K562 (cell line): ENCODE results near the gene VAT1L. TPM values are rescaled to one million over a fixed set of nuclear protein-coding genes. Genes with fewer than 3 reads are reported as not detected.

ENCODE experiments used
- E2F3 ChIP-seq: fragments of 250-450 bp; sonication (Bioruptor Pico); IDR thresholded peaks from 2 replicates; pipeline ENCODE4 v1.4.0; 2020; ENCODE audit warnings: mild to moderate bottlenecking
- E4F1 ChIP-seq: fragments of 250-450 bp; sonication (Bioruptor Pico); IDR thresholded peaks from 2 replicates; pipeline ENCODE4 v1.5.0; 2021; ENCODE audit warnings: mild to moderate bottlenecking, borderline replicate concordance
- NCOA6 ChIP-seq: fragments of 450-650 bp; IDR thresholded peaks from 2 replicates; pipeline ENCODE4 v1.6.1; 2017; ENCODE audit warnings: mild to moderate bottlenecking
- POLR2AphosphoS2 ChIP-seq: IDR thresholded peaks from 2 replicates; pipeline ENCODE4 v1.6.1; 2012; ENCODE audit warnings: low read length, improper control_type of control experiment
- polyA plus RNA-seq, 8 experiments: library from polyadenylated mRNA; depleted of rRNA in 4 of 8; stranded (reverse) in 5 of 8; unstranded in 3 of 8; fragments of >200 nt; fragmentation: Nextera tagmentation in 2 of 8; fragmentation: Illumina TruSeq in 1 of 8; extraction: Ambion mirVana in 2 of 8; extraction: Trizol in 1 of 8; gene quantifications; 2 replicates each; pipeline versions ENCODE4 v1.2.1 to v1.2.3, GENCODE V29; 2011 to 2014; ENCODE audit warnings: inconsistent platforms in 1 of 8, missing spikeins in 1 of 8
- total RNA-seq, 7 experiments: library from RNA; depleted of rRNA in 6 of 7; stranded (reverse); fragments of >200 nt in 6 of 7; fragmentation: Illumina TruSeq in 2 of 7; extraction: Trizol in 2 of 7; gene quantifications; 2 replicates each; pipeline versions ENCODE4 v1.2.1 to v1.2.3, GENCODE V29; 2011 to 2021; ENCODE audit warnings: low replicate concordance in 1 of 7
- TF ChIP-seq, protein P1 (sequence below): fragments of 150-350 bp; conservative IDR thresholded peaks from 2 replicates; pipeline ENCODE4 v1.6.1; 2014; ENCODE audit warnings: low read length

VAT1L gene
- total and polyA plus RNA-seq, 9 of the 15 experiments (the other 6 are each of a cell fraction or from before 2014, with no cell fraction given), result 0.01 TPM; not detected in 8

- TF ChIP-seq, protein P1, sequence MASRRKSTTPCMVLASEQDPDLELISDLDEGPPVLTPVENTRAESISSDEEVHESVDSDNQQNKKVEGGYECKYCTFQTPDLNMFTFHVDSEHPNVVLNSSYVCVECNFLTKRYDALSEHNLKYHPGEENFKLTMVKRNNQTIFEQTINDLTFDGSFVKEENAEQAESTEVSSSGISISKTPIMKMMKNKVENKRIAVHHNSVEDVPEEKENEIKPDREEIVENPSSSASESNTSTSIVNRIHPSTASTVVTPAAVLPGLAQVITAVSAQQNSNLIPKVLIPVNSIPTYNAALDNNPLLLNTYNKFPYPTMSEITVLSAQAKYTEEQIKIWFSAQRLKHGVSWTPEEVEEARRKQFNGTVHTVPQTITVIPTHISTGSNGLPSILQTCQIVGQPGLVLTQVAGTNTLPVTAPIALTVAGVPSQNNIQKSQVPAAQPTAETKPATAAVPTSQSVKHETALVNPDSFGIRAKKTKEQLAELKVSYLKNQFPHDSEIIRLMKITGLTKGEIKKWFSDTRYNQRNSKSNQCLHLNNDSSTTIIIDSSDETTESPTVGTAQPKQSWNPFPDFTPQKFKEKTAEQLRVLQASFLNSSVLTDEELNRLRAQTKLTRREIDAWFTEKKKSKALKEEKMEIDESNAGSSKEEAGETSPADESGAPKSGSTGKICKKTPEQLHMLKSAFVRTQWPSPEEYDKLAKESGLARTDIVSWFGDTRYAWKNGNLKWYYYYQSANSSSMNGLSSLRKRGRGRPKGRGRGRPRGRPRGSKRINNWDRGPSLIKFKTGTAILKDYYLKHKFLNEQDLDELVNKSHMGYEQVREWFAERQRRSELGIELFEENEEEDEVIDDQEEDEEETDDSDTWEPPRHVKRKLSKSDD, result no peak
- TF ChIP-seq NCOA6 (no peak), POLR2AphosphoS2 (no peak), E4F1 (CRISPR knock-in tag) (no peak), E2F3 (CRISPR knock-in tag) (no peak)
Measured at GRCh38 chr16:77833921-77834634, 45.7 kb downstream of the VAT1L start (continued).
